Measurements from ENCODE around the gene L1TD1. TPM values are rescaled to one million over a fixed set of nuclear protein-coding genes. Genes with fewer than 3 reads are reported as not detected.

L1TD1 gene
- total and polyA plus RNA-seq, 9 donors = 0.05 to 0.61 (median 0.41) TPM; not detected in 3

- Histone ChIP-seq H3K36me3 (no peaks in the 10 kb centered on the region), H3K27ac (no peak overlapping the region), H3K4me3 (no peak overlapping the region), H3K27me3 (no peaks in the 10 kb centered on the region), H3K9me3 (peaks cover 0 to 6% of the 10 kb centered on the region in 2 donors), H3K4me1 (ENCODE audit: insufficient read depth) (peaks cover 2% of the 10 kb centered on the region)
- no peak for DNase-seq
- intact Hi-C loops (cut with DNase I) = no loop called here
- 36 to 54% (median 41%) methylated on average over 14 of the region's 14 CpGs for WGBS, 3 donors
- TF ChIP-seq POLR2A (IDR thresholded peaks at IDR 0.05) (no peak), CTCF (IDR thresholded peaks at IDR 0.05) (no peak), EP300 (IDR thresholded peaks at IDR 0.05) (no peak)
These were observed 3.6 kb downstream of the L1TD1 start for GRCh38 chr1:62198069-62198780.

GRCh38 chr1:62198781-62199125 is 4.1 kb downstream of the L1TD1 start:
- Histone ChIP-seq H3K27ac (no peak overlapping the region), H3K4me3 (no peak overlapping the region), H3K4me1 (ENCODE audit: insufficient read depth) (peaks cover 2% of the 10 kb centered on the region), H3K9me3 (peaks cover 0 to 6% of the 10 kb centered on the region in 2 donors), H3K36me3 (no peaks in the 10 kb centered on the region), H3K27me3 (no peaks in the 10 kb centered on the region)
- TF ChIP-seq EP300 (IDR thresholded peaks at IDR 0.05) (no peak), POLR2A (IDR thresholded peaks at IDR 0.05) (no peak), CTCF (IDR thresholded peaks at IDR 0.05) (no peak)
- intact Hi-C loops (cut with DNase I) = no loop called here
- 0 to 10% (median 4%) methylated on average over 3 of the region's 3 CpGs for WGBS, 3 donors
- DNase-seq = peak in 2 of 5 donors; percentile 21 to 41

- WGBS, 3 donors = 91 to 95% (median 93%) methylated on average over 2 of the region's 2 CpGs
- no peak overlapping the region for H3K4me3 ChIP-seq
- intact Hi-C loops (cut with DNase I) = no loop called here
- no peak overlapping the region for H3K27ac ChIP-seq
- H3K27me3 ChIP-seq = no peaks in the 10 kb centered on the region
- DNase-seq = no peak
- no peaks in the 10 kb centered on the region for H3K9me3 ChIP-seq
- H3K36me3 ChIP-seq = no peaks in the 10 kb centered on the region
- H3K4me1 ChIP-seq (ENCODE audit: insufficient read depth) = no peaks in the 10 kb centered on the region
- TF ChIP-seq EP300 (IDR thresholded peaks at IDR 0.05) (no peak), POLR2A (IDR thresholded peaks at IDR 0.05) (no peak)
These were observed 12.5 kb downstream of the L1TD1 start for GRCh38 chr1:62207187-62207586.

- no peak for DNase-seq
- intact Hi-C loops (cut with DNase I) = no loop called here
- TF ChIP-seq EP300 (IDR thresholded peaks at IDR 0.05) (no peak), CTCF (IDR thresholded peaks at IDR 0.05) (no peak), POLR2A (IDR thresholded peaks at IDR 0.05) (no peak)
- Histone ChIP-seq H3K4me3 (no peak overlapping the region), H3K27me3 (no peaks in the 10 kb centered on the region), H3K9me3 (no peaks in the 10 kb centered on the region), H3K36me3 (no peaks in the 10 kb centered on the region), H3K27ac (no peak overlapping the region), H3K4me1 (ENCODE audit: insufficient read depth) (no peaks in the 10 kb centered on the region)
- 87 to 93% (median 89%) methylated on average over 5 of the region's 5 CpGs for WGBS, 3 donors
These were observed 13.4 kb downstream of the L1TD1 start for GRCh38 chr1:62208087-62208486.

GRCh38 chr1:62208970-62209369 is 14.3 kb downstream of the L1TD1 start:
- WGBS, 3 donors = 0 to 67% (median 40%) methylated on average over 1 of the region's 1 CpG
- H3K4me3 ChIP-seq = no peak overlapping the region
- no peaks in the 10 kb centered on the region for H3K27me3 ChIP-seq
- no peaks in the 10 kb centered on the region for H3K9me3 ChIP-seq
- H3K4me1 ChIP-seq (ENCODE audit: insufficient read depth) = no peaks in the 10 kb centered on the region
- DNase-seq = no peak
- no peaks in the 10 kb centered on the region for H3K36me3 ChIP-seq
- no peak overlapping the region for H3K27ac ChIP-seq
- TF ChIP-seq EP300 (IDR thresholded peaks at IDR 0.05) = no peak
- no peak for TF ChIP-seq CTCF (IDR thresholded peaks at IDR 0.05)
- intact Hi-C loops (cut with DNase I) = no loop called here

Measured in ovary (tissue), 9 donors.